Measurements from ENCODE around the gene ELOA2.
"Not testable (repeated sequence)": the region's sequence is repeated elsewhere in the genome, so short reads cannot be mapped to it uniquely, and the experiment has no call there.

Gene ELOA2

DNA sequence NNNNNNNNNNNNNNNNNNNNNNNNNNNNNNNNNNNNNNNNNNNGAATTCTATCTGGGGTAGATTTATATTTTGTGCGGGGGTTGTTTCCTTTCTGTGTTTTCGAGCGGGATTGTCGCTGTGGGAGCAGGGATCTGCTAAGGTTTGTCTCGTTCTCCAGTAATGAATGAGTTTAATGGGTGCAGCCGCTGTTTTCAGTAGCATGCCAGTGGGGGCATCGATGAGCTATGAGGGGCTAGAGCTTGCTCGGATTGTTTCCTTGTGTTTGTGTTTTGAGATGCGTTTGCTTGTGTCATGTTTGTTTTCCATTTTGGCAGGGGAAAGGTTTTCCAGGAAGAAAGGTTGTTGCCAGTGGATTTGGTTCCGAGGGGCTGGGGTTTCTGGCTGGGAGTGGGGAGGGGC lies 15.6 kb downstream of the ELOA2 start:
- DNase-seq = not testable (repeated sequence)

All from NCI-H2029 treated with DMSO at 0.1 percent for 48 hours (cell line).